ENCODE results near the gene OSBPL7.
"Not testable (repeated sequence)": the region's sequence is repeated elsewhere in the genome, so short reads cannot be mapped to it uniquely, and the experiment has no call there.

The OSBPL7 gene

DNA sequence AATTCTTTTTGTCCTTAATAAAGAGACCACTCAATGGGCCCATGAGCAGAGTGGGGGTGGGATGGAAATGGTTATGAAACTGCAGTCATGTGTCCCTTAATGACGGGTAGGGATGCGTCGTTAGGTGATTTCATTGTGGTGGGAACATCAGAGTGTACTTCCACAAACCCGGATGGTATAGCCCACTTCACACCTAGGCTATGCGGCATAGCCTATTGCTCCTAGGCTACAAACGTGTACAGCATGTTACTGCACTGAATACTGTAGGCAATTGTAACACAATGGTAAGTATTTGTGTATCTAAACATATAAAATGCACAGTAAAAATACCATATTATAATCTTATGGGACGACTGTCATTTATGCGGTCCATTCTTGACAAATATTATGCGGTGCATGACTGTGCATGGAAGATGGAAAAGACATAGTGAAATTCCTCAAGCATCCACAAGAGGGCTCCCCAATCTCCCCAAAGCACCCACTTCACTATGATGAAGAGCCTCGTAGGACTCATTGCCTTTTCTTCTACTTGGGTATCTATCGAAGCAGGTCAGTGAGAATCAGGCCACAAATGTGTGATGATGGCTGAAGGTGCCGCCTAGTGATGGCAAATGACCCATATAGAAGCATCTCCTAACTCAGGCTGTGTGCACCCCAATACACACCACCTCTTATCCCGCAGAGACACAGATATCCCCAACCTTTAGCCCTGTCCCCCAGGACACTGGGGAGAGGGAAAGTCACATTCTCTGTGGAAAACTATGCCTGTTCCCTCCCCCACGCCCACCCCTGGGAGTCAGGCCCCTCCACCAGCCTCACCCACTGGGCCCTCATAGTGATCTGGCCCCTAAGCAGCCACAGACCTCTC, 45.0 kb downstream of the OSBPL7 start:
- Histone ChIP-seq H3K36me3 (ENCODE audit: control insufficient read depth, insufficient read depth, low read length) (no peaks in the 10 kb centered on the region), H3K4me2 (ENCODE audit: low read length) (no peak overlapping the region), H3K9me3 (ENCODE audit: control insufficient read depth, low read length) (no peaks in the 10 kb centered on the region), H3K27ac (no peak overlapping the region), H3K79me2 (no peaks in the 10 kb centered on the region), H3K4me1 (no peaks in the 10 kb centered on the region), H2AFZ (no peak overlapping the region), H3K9ac (no peak overlapping the region), H3K4me3 (ENCODE audit: low read depth, low read length) (no peak overlapping the region), H3K27me3 (ENCODE audit: control insufficient read depth, insufficient read depth, low read length) (peaks cover 3% of the 10 kb centered on the region)
- TF ChIP-seq, protein P1, sequence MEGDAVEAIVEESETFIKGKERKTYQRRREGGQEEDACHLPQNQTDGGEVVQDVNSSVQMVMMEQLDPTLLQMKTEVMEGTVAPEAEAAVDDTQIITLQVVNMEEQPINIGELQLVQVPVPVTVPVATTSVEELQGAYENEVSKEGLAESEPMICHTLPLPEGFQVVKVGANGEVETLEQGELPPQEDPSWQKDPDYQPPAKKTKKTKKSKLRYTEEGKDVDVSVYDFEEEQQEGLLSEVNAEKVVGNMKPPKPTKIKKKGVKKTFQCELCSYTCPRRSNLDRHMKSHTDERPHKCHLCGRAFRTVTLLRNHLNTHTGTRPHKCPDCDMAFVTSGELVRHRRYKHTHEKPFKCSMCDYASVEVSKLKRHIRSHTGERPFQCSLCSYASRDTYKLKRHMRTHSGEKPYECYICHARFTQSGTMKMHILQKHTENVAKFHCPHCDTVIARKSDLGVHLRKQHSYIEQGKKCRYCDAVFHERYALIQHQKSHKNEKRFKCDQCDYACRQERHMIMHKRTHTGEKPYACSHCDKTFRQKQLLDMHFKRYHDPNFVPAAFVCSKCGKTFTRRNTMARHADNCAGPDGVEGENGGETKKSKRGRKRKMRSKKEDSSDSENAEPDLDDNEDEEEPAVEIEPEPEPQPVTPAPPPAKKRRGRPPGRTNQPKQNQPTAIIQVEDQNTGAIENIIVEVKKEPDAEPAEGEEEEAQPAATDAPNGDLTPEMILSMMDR (IDR thresholded peaks at IDR 0.05): peak; percentile 75

DNA sequence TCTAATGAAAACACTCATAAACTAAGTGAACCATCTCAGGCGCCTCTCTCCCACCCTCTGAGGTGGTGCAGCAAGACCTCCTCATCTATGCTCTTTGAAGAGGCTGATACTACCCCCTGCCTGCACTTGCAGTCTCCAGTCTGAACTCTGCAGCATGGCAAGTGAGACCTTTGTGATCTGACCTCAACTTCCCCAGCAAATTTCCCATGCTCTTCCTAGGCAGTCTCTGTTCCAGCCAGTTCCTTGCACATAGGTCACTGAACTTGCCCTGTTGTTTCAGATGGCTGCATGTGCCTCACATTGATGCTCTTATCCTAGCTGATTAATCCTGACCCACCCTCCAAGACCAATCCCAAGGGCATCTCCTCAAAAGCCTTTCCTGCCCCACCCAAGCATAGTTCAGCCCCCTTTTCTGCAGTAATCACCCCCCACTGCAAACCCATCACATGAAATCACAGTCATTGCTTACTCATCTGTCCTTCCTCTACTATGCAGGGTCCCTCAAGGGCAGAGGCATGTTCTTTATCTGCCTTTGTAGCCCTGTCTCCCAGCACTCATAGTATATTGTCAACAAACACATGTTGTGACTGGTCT, 46.5 kb downstream of the OSBPL7 start:
- Histone ChIP-seq H2AFZ (no peak overlapping the region), H3K36me3 (ENCODE audit: control insufficient read depth, insufficient read depth, low read length) (no peaks in the 10 kb centered on the region), H3K9me3 (ENCODE audit: control insufficient read depth, low read length) (no peaks in the 10 kb centered on the region), H3K27me3 (ENCODE audit: control insufficient read depth, insufficient read depth, low read length) (peaks cover 3% of the 10 kb centered on the region), H3K4me3 (ENCODE audit: low read depth, low read length) (no peak overlapping the region), H3K27ac (no peak overlapping the region), H3K79me2 (no peaks in the 10 kb centered on the region), H3K4me2 (ENCODE audit: low read length) (no peak overlapping the region), H3K4me1 (no peaks in the 10 kb centered on the region), H3K9ac (no peak overlapping the region)
- TF ChIP-seq, protein P1 (IDR thresholded peaks at IDR 0.05): no peak

DNA sequence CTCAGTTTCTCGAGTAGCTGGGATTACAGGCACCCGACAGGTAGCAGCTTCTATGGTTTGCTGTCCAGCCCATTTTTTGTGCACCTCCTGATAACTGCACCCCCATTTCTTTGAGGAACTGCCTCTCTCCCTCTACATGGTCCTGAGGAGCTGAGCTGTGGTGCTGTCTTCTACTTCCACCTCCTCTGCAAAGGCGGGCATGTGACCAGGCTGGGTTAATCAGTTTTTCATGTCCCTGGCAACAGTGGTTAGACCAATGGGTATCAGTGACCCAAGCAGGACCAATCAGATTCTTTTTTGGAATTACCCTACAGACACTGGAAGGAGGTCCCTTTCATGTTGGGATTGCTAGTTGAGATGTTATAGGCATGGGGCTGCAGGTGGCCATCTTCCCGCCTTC, 47.3 kb downstream of the OSBPL7 start:
- no peak overlapping the region for H3K4me3 ChIP-seq (ENCODE audit: low read depth, low read length)
- H3K4me1 ChIP-seq: no peaks in the 10 kb centered on the region
- TF ChIP-seq, protein P1 (IDR thresholded peaks at IDR 0.05): no peak

DNA sequence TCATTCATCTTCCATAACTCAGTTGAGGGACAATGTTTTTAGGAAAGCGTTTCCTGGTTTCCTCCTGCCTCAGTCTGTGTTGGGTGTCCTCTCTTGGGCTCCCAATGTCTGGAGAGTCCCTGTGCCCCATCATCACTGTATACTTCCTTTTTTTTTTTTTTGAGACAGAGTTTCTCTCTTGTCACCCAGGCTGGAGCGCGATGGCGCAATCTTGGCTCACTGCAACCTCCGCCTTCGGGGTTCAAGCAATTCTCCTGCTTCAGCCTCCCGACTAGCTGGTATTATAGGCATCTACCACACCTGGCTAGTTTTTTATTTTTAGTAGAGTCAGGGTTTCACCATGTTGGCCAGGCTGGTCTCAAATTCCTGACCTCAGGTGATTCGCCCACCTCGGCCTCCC, 47.9 kb downstream of the OSBPL7 start:
- not testable (repeated sequence) for H3K79me2 ChIP-seq; H3K9me3 ChIP-seq (ENCODE audit: control insufficient read depth, low read length); H3K4me2 ChIP-seq (ENCODE audit: low read length); H3K27me3 ChIP-seq (ENCODE audit: control insufficient read depth, insufficient read depth, low read length); H3K4me3 ChIP-seq (ENCODE audit: low read depth, low read length); H3K27ac ChIP-seq; H3K9ac ChIP-seq; H3K4me1 ChIP-seq; H3K36me3 ChIP-seq (ENCODE audit: control insufficient read depth, insufficient read depth, low read length); H2AFZ ChIP-seq

More for the DNA sequence above, 47.3 kb downstream of the OSBPL7 start:
- Histone ChIP-seq H3K36me3 (ENCODE audit: control insufficient read depth, insufficient read depth, low read length) (no peaks in the 10 kb centered on the region), H3K79me2 (no peaks in the 10 kb centered on the region), H3K9me3 (ENCODE audit: control insufficient read depth, low read length) (no peaks in the 10 kb centered on the region), H3K27me3 (ENCODE audit: control insufficient read depth, insufficient read depth, low read length) (peaks cover 3% of the 10 kb centered on the region), H3K9ac (no peak overlapping the region), H3K4me2 (ENCODE audit: low read length) (no peak overlapping the region), H2AFZ (no peak overlapping the region), H3K27ac (no peak overlapping the region)

DNA sequence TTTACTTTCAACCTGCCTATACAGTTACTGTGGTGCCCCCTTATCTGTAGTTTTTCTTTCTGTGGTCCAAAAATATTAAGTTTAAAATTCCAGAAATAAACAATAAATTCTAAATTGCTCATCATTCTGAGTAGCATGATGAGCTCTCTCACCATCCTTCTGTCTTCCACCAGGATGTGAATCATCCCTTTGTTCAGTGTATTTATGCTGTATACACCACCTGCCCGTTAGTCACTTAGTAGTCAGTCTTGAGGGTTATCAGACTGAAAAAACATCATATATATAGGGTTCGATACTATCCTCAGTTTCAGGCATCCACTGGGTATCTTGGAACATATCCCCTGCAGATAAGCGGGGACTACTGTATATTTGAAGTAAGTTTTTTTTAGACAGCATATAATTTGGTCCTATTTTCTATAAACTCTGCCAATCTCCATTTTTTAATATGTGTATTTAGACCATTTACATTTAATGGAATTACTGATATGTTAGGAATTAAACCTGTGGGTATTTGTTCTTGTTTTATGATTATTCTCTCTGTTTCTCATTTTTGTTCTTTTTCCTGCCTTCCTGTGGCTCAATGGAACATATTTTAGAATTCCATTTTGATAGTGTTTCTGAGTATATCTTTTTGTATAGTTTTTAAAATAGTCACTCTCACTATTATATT, 57.5 kb downstream of the OSBPL7 start:
- Histone ChIP-seq H3K27ac (no peak overlapping the region), H3K79me2 (no peaks in the 10 kb centered on the region), H3K4me1 (no peaks in the 10 kb centered on the region), H3K27me3 (ENCODE audit: control insufficient read depth, insufficient read depth, low read length) (no peaks in the 10 kb centered on the region), H3K9me3 (ENCODE audit: control insufficient read depth, low read length) (no peaks in the 10 kb centered on the region), H3K4me3 (ENCODE audit: low read depth, low read length) (no peak overlapping the region), H3K9ac (no peak overlapping the region), H3K4me2 (ENCODE audit: low read length) (no peak overlapping the region), H3K36me3 (ENCODE audit: control insufficient read depth, insufficient read depth, low read length) (no peaks in the 10 kb centered on the region), H2AFZ (no peak overlapping the region)
- TF ChIP-seq, protein P1 (IDR thresholded peaks at IDR 0.05): no peak
